Globus pallidus (tissue), 1 donor: ENCODE data around the gene CDKN2A.

Experiments used
- DNase-seq: peaks from one replicate; pipeline ENCODE4 v3.0.0-alpha.2; 2015; ENCODE audit warnings: low spot score

CDKN2A gene

DNA sequence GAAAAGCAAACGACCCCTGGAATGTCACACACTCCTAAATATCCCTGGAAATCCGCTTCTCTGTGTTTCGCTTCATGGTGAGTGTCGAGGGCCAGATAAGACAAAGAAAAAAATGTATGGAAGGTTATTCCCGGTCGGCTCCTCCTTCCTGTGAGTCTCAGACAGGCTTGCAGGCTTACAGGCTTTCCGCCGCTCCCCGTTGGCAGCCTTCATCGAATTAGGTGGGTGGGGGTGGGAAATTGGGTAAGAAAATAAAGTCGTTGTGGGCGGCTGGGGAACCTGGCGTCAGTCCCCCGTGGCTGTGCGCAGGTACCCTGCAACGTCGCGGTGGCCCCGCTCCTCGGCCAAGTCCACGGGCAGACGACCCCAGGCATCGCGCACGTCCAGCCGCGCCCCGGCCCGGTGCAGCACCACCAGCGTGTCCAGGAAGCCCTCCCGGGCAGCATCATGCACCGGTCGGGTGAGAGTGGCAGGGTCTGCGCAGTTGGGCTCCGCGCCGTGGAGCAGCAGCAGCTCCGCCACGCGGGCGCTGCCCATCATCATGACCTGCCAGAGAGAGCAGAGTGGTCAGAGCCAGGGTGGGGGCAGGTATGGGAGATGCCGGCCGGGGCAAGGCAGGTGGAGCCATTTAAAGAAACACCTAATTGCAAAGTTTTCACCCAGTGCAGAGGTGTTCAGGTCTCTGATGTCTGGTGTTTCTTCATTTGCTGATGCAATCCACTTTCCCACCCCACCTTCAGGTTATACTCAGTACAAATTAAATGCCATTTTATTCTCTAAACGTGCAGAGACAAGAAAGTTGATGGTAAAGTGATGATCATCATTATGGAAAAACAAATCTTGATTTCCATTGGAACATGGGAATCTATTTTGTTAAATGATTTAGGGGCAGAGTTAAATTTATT, 11.8 kb upstream of the CDKN2A start:
- no peak for DNase-seq

DNA sequence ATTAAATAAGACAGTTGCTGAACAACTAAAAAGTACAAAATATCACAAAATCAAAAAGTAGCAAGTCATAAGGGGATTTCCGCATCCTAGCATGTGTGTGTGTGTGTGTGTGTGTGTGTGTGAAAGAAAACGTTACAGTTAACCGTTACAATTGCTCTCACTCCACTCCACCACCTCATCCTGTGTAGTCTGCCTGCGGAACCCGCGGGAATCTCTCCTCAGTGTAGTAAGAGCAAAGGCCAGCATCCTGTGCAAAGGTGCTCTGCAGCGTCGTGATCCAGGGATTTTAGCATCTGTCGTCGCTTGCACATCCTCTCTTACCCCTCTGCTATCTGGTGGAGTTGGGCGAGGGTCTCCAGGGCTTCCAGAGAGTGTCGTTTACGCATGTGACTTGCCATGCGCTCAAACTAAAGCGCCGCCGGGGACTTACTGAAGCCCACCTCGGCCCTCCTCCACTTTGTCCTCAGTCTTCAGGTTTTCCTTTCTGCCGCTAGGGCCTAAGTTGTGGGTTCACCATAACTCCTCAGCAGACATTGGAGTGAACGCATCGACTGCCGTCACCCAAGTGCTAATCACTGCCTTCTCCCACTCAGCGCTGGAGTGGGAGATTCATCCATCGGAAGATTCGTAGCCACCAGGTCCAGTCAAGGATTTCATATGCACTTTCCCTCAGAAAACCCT, 11.0 kb upstream of the CDKN2A start:
- DNase-seq: no peak

GRCh38 chr9:22002038-22002437, 7.8 kb upstream of the CDKN2A start:
- DNase-seq: no peak

GRCh38 chr9:21998026-21998425, 3.8 kb upstream of the CDKN2A start:
- DNase-seq: no peak

GRCh38 chr9:21997480-21997879, 3.3 kb upstream of the CDKN2A start:
- DNase-seq: no peak

DNA sequence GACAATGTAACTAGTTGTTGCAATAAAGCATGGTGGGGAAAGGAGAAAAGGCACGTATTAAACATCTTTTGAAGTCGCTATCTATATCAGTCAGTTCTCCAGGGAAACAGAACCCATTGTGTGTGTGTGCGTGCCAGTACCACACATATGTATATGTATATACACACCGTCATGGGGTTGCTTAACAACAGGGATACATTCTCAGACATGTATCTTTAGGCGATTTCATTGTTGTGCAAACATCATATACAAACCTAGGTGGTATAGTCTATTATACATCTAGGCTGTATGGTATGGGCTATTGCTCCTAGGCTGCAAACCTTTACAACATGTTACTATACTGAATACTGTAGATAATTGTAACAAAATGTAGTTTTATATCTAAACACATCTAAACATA, 2.7 kb upstream of the CDKN2A start:
- DNase-seq: no peak

- no peak for DNase-seq
These were observed 2.2 kb upstream of the CDKN2A start for GRCh38 chr9:21996438-21996837.

GRCh38 chr9:21995666-21996398, 1.6 kb upstream of the CDKN2A start:
- DNase-seq: peak; percentile 41

DNA sequence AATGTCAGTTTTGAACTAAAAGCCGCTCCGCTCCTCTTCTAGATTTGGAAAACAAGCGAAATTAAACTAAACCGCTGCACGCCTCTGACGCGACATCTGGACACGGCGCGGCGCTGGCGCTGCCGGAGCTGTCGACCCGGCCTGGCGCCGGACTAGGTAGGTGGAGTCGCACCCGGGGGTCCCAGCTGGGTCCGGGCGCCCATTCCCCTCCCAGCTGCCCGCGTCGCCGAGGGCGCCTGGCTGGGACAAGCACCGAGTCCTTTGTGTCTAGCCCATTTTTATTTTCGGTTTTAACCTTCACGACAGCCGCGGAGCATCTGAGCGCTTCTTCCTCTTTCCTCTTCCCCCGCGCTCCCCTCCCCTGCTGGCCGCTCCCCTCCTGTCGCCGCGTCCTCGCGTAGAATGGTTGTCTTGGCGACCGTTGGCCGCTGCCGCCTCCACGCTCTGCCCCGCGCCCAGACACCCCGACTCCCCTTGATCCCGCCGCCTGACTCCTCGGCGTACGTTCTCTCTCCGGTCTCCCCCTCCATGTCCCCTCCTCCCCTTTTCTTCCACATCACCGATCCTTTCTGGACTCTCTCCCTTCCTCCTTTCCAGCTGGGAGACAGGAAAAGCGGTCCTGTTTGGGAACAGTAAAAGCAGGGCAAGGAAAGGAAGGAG, 944 bp upstream of the CDKN2A start:
- peak; percentile 59 for DNase-seq

GRCh38 chr9:21994556-21995005, 389 bp upstream of the CDKN2A start, which contains the start of gene CDKN2B-AS1:
Gene CDKN2B-AS1, plus strand, starts transcription at chr9:21994791.
- peak; percentile 60 for DNase-seq

GRCh38 chr9:21993007-21993406, 1.2 kb downstream of the CDKN2A start:
- no peak for DNase-seq

- DNase-seq: no peak
These were observed 2.9 kb downstream of the CDKN2A start for GRCh38 chr9:21991072-21991959.

GRCh38 chr9:21989440-21990189, 4.6 kb downstream of the CDKN2A start:
- DNase-seq: no peak

DNA sequence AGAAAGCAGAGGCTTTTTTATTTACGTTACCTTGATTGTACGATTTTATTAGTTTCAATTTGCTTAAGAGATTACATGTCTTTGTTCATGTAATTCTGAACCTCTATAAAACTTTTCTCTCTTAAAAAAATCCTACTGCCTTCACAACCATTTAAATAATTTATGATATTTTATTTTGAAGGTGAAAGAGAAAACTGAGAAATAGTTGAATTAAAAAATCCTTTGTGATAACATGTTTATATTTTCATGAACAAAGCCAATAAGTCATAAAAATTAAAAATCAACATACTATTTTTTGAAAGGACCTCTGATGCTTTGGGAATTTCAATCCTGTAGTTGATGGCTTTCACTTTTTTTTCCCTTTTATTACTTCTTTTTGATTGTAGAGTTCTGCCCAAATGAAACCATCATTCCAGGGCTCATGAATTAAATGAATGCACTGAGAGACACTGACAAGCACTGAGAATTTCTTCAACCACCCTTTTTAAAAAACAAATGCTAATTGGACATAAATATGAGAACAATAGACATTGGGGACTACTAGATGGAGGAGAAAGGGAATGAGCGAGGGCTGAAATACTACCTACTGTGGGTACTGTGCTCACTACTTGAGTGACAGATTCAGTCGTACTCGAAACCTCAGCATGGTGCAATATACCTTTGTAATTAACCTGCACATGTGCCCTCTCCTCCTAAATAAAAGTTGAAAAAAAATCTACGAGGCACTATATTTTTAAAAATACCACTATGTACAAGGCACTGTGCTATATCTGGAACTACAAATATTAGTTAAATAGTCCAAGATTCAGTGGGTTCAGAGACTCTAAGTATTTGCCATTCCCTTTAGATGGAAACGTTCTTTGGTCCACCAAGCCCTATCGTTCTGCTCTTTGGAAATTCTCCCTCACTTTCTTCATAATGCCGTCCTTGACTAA, 5.9 kb downstream of the CDKN2A start:
- DNase-seq: no peak

- no peak for DNase-seq
These were observed 8.1 kb downstream of the CDKN2A start for GRCh38 chr9:21985964-21986667.

DNA sequence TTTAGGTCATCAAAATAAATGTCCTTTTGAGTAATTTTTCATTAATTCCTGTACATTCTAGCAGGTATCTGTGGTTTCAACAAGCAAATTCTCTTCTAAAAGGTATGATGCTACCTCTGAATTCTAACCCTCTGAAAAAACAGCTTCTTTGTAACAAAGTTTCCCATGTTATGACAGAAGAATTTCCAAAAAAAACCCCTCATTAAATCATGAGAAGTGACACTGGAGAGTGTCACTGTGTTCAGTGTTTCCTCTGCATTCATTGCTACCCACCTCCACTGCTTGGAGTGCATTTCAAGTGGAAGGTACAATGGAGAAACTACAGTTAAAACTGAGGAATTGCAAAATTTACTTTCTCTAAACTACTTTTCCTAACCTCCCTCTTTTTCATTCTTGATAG, 10.1 kb downstream of the CDKN2A start:
- DNase-seq: no peak

- no peak for DNase-seq
These were observed 10.6 kb downstream of the CDKN2A start for GRCh38 chr9:21983561-21983935.

GRCh38 chr9:21982861-21983560, 11.2 kb downstream of the CDKN2A start:
- no peak for DNase-seq
